HG03196 (cell line): ENCODE measurements around the gene UCKL1.
"Not testable (repeated sequence)": the region's sequence is repeated elsewhere in the genome, so short reads cannot be mapped to it uniquely, and the experiment has no call there.

Experiments used
- ATAC-seq: cut with Tn5 transposase; IDR thresholded peaks from one replicate; pipeline ENCODE4 v1.9.1; 2021; ENCODE audit not compliant: unreplicated experiment

The UCKL1 gene

GRCh38 chr20:63955827-63956663, at the start of gene UCKL1:
TSS of gene UCKL1 (minus strand) at chr20:63956416. CDS start at chr20:63956372, 44 bp downstream.
- ATAC-seq = peak; percentile 48

- ATAC-seq = no peak
Measured at GRCh38 chr20:64005394-64005793, 49.2 kb upstream of the UCKL1 start.

- ATAC-seq = no peak
Measured at GRCh38 chr20:64003960-64004725, 47.9 kb upstream of the UCKL1 start.

- no peak for ATAC-seq
Measured at GRCh38 chr20:64001607-64002011, 45.4 kb upstream of the UCKL1 start.

- no peak for ATAC-seq
Measured at GRCh38 chr20:64000906-64001305, 44.7 kb upstream of the UCKL1 start.

GRCh38 chr20:63982937-63983336, 26.7 kb upstream of the UCKL1 start:
- ATAC-seq = no peak

- ATAC-seq = peak; percentile 48
Measured at GRCh38 chr20:63980806-63981728, 24.9 kb upstream of the UCKL1 start, which contains the start of gene PRPF6. TSS of gene PRPF6 (plus strand) at chr20:63981132. CDS start at chr20:63981246, 114 bp downstream.

- ATAC-seq = peak; percentile 13
Measured at GRCh38 chr20:63980317-63980805, 24.1 kb upstream of the UCKL1 start.

- peak; percentile 34 for ATAC-seq
Measured at GRCh38 chr20:63979557-63980316, 23.5 kb upstream of the UCKL1 start, which contains the start of gene SAMD10. TSS of gene SAMD10 (minus strand) at chr20:63979642. CDS start at chr20:63979467, 175 bp downstream.

- ATAC-seq = no peak
Measured at GRCh38 chr20:63979229-63979556, 23.0 kb upstream of the UCKL1 start.

GRCh38 chr20:63978319-63979228, 22.4 kb upstream of the UCKL1 start:
- peak; percentile 35 for ATAC-seq

- ATAC-seq = no peak
Measured at GRCh38 chr20:63977739-63978276, 21.6 kb upstream of the UCKL1 start.

- no peak for ATAC-seq
Measured at GRCh38 chr20:63976980-63977738, 20.9 kb upstream of the UCKL1 start.

GRCh38 chr20:63976511-63976910, 20.3 kb upstream of the UCKL1 start:
- ATAC-seq = not testable (repeated sequence)

GRCh38 chr20:63974402-63975200, 18.4 kb upstream of the UCKL1 start:
- no peak for ATAC-seq

GRCh38 chr20:63973636-63974401, 17.6 kb upstream of the UCKL1 start:
- ATAC-seq = no peak

- no peak for ATAC-seq
Measured at GRCh38 chr20:63973160-63973479, 16.9 kb upstream of the UCKL1 start.
